ENCODE data around the gene TLR5.
A peak's percentile ranks its signal among the peaks of the same experiment; 100 is the strongest.
"Not testable (repeated sequence)": the region's sequence is repeated elsewhere in the genome, so short reads cannot be mapped to it uniquely, and the experiment has no call there.

Gene TLR5, protein sequence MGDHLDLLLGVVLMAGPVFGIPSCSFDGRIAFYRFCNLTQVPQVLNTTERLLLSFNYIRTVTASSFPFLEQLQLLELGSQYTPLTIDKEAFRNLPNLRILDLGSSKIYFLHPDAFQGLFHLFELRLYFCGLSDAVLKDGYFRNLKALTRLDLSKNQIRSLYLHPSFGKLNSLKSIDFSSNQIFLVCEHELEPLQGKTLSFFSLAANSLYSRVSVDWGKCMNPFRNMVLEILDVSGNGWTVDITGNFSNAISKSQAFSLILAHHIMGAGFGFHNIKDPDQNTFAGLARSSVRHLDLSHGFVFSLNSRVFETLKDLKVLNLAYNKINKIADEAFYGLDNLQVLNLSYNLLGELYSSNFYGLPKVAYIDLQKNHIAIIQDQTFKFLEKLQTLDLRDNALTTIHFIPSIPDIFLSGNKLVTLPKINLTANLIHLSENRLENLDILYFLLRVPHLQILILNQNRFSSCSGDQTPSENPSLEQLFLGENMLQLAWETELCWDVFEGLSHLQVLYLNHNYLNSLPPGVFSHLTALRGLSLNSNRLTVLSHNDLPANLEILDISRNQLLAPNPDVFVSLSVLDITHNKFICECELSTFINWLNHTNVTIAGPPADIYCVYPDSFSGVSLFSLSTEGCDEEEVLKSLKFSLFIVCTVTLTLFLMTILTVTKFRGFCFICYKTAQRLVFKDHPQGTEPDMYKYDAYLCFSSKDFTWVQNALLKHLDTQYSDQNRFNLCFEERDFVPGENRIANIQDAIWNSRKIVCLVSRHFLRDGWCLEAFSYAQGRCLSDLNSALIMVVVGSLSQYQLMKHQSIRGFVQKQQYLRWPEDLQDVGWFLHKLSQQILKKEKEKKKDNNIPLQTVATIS

DNA sequence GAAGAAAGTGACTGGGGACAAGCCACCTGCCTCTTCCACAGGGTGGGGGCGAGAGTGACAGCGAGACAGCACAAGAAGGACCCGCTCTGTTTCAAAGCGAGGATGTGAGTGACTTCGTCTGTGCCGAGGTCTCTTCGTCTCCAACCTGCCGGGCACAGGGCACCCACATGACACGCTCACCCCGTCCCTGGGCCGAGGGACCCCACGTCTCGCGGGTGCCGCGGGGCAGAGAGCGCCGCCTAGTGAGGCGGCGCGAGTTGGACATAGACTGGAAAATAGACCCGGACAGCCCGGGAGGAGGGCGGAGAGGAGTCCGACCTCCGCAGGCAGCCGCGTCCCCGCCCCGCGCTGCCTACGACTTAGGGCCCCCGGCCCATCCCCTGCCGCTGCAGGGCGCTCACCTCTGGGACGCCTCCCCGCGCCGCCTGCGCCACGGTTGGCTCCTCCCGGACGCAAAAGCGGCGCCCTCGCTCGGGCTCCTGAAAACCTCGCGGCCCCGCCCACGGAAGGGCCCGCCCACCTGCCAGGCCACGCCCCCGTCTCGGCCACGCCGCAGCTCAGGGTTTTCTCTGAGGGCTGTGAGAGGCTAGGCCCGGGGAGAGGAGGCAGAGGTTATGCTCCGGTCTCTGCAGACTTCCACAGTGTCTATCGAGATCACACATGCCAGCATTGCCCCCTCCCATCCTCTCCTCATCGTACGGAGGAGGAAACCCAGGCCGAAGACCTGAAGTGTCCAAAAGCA, at the start of gene TLR5:
Gene TLR5 (minus strand): TSS at position 454 of the 742 bp plus-strand sequence. CDS start 30,217 bp downstream, outside the sequence.
- peak; percentile 76 for DNase-seq

DNA sequence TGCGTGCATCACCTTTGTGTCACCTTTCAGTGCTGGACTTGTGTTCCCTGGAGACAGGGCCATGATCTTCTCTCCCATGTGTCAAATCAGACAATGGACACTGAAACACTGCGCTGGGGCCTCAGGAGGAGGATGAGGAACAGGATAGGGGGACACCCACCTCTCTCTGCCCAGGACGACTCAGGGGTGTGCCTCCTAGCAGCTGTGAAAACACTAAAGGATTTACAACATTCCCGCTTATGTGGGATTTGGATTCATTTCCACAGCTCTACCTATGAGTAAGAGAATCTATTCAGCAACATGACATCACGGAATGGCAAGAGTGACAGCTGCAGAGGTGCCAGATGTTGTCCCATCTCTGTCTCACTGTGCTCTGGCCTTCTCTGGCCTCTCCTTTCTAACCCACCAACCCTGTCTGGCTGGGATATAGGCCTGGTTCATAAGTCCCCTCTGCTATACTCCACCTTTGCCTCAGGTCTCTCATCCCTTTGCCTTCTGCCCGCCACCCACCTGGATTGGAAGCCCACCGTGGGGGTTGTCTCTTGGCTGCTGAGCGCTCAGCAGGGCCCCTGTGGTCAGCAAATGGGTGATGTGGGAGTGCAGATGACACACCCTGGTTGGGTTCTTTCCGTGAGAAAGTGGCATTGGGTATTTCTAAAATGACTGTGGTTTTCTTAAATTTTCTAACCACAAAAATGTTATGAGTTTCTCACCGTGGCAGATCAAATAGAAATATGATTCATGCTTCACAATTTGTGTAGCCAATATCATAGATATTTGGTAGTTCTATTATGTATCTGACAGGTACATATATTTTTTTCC, 47.1 kb upstream of the TLR5 start:
- DNase-seq, result no peak

DNA sequence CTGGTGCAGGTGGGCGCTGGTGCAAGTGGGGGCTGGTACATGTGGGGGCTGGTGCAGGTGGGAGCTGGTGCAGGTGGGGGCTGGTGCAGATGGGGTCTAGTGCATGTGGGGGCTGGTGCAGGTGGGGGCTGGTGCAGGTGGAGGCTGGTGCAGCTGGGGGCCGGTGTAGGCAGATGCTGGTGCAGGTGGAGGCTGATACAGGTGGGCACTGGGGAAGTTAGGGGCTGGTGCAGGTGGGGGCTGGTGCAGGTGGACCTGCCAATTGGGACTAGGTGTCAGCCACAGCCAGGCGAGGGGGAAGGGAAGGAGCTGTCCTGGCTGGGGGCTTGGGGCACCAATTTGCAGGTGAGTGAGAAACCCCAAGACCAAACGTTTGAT, 46.5 kb upstream of the TLR5 start:
- no peak for DNase-seq

DNA sequence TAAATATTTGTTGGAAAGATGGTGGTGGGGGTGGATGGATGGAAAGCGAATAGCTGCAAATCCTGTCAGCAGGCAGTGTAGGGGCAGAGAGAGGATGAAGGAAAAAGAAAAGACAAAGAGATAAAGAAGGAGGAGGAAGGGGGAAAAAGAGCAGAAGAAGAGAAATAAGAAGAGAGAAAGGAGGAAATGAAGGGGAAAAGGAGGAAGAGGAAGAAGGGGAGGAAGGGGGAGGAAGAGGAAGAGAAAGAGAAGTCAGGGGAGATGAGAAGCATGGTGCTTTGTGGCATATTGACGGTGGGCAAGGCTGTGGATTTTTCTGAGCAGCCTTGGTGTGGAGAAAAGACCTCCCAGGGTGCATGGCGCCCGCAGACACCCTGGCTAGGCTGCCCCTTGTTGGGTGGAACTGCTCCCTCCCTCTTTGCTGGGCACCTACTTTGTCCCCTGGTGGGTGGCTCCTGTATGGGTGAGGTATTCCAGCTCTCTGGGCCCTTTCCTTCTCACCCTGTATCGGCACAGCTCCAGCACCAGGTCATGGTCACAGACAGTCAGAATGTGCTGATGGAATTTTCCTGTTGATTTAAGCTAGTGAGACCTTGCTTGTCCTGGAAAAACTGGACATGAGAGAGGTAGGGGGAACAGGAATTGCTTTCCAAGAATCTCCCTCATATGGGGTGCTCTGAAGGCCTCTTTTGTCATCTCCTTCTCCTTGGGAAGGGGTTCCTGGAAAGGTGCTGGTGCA, 45.7 kb upstream of the TLR5 start:
- DNase-seq, result no peak

DNA sequence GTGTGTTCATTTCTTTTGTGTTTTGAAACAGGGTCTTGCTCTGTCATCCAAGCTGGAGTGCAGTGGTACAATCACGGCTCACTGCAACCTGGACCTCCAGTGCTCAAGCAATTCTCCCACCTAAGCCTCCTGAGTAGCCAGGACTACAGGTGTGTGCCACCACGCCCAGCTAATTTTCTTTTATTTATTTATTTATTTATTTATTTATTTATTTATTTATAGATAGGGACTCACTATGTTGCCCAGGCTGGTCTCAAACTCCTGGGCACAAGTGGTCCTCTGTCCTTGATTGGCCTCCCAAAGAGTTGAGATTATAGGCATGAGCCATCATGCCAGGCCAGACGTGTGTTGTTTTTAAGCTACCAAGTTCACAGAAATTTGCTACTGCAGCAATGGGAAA, 43.8 kb upstream of the TLR5 start:
- no peak for DNase-seq

DNA sequence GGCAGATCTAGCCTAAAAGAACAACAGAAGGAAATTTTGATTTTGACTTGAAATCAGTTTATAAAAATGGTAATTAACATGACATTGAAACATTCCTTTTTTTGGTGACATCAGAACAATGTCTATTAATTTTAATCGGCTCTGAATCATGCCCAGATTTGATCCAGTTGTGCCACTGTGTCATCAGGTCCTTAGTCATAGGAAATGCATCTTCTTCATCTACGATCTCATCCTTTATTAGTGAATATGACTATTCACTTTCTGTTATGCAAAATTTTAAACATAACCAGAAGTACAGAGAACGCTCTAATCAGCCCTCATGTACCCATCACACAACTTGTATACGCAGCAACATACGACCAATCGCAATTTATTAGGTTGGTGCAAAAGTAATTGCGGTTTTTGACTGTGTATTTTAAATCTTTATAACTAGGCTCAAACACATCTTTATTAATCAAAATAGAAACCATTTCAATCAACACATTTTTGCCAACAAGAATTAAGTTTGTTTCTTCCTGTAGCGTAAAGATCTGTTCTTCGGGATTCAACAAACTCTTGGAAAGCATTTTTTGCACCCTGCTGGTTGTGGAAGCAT, 40.3 kb upstream of the TLR5 start:
- no peak for DNase-seq

DNA sequence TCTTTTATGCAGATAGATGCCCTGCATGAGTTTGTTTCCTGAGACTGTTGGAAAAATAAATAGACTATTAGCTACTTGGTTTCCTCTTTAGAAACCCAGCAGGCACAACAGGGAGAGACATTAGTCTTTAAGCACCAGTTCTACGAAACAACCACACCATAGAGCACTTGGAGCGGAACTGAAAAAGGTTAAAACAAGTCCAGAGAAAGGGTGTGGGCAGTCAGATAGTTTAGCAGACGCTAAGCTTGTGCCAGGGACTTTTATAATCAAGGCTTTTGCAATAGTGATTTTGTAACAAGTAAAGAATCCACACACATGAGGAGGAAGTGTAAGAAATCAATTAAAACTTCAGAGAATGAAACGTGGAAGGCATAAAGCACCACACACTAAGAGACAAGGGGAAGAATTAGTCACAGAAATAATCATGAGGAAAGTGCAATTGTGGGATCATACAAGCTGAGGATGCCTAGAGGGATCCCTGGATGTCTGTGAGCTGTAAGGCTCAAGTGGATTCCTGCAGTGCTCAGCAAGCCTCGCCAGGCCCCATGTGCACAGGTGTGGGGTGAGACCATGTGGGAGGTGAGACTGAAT, 37.8 kb upstream of the TLR5 start:
- no peak for DNase-seq

DNA sequence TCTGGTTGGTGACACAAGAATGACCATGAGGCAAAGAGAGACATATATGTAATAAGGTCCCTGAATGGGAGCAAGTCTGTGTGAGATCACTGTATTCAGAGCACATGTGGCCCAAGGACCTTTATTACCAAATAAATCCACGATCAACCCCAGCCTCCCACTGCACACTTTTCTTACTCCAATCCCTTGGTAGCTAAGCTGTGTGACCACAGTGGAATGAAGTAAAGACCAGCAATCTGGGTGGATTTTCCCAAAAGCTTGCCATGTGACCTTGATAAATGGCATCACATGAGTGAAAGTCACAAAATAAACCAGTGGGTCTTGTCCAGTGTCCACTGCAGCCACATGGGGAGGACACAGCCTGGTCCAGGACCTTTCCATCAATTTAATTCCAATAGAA, 36.7 kb upstream of the TLR5 start:
- no peak for DNase-seq

DNA sequence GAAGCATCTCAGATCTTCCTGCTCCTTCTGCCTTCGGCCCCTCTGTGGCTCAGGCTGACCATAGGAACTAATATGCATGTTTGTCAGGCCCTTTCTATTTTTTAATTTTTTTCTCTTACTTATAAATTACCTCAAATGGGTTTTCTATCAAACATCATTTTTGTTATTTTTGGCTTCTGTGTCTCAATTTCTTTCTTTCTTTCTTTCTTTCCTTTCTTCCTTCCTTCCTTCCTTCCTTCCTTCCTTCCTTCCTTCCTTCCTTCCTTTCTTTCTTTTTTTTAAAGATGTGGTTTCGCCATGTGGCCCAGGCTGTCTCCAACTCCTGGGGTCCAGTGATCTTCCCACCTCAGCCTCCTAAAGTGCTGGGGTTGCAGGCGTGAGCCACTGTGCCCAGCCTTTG, 36.2 kb upstream of the TLR5 start:
- DNase-seq, result no peak

DNA sequence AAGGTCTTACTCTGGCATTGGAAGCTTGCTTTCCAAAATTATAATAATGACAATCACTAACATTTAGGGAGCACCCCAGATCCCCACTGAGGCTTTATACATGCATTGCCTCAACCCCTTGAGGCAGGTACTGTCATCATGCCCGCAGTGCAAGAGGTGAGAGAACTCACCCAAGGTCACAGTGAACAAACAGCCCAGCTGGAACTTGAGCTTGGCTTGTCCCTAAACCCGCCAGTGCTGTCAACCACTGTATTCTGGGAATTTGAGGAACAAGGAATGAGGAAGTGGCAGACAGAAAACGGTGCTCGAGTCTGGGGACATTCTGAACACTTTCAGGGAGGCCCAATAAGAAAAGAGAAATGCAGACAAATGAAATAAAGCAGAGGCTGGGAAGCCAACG, 34.6 kb upstream of the TLR5 start:
- DNase-seq, result no peak

DNA sequence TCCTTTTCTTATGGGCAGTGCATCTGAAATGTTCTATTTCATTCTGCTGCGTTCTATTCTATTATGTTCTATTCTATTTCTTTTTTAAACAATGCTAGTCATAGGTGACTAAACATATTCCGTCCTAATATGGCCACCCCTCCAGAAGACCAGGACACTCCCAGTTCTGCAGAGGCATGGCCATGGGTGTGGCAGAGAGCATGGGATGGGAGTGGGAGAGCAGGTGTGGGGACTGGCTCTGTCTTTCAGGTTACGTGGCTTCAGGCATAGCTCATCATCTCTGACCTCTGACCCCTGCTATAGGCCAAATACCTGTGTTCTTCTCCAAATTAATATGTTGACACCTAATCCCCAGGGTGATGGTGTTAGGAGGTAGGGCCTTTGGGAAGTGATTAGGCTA, 33.4 kb upstream of the TLR5 start:
- no peak for DNase-seq

DNA sequence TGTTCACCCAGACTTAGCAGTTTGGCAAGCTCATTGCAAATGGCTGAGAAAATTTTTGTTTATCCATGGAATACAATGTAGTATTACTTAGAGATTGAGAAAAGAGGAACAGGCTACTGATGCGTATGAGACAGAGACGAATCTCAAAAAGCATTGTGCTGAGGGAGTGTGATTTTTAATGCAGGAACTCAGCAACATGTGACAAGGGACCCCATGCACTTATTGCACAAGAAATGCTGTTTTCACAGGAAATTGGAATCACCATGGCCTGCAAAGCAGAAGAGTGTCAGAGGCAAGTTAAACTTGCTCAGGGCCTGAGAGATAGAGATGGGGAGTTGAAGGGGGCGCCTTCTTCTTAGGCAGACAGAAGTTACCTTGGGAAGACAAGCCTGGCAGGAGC, 32.6 kb upstream of the TLR5 start:
- DNase-seq, result no peak

DNA sequence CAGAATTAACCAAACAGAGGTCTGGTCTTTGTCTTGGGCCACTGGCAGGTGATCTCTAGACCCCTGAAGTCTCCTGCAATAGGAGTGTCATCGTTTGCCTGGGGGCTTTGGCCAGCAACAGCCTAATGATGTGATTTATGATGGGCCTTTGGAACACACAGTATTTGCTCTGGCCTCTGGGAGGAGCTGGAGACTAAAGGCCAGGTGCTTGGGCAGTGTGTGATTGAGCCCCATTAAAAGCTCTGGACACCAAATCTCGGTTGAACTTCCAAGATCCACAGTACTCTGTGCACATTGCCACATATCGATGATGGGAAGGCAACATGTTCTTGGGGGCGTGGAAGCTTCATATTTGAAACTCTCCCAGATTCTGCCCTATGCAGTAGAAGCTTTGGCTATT, 32.0 kb upstream of the TLR5 start:
- no peak for DNase-seq

DNA sequence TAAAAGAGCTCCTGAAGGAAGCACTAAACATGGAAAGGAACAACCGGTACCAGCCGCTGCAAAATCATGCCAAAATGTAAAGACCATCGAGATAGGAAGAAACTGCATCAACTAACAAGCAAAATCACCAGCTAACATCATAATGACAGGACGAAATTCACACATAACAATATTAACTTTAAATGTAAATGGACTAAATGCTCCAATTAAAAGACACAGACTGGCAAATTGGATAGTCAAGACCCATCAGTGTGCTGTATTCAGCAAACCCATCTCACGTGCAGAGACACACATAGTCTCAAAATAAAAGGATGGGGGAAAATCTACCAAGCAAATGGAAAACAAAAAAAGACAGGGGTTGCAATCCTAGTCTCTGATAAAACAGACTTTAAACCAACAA, 26.4 kb upstream of the TLR5 start:
- DNase-seq, result not testable (repeated sequence)

DNA sequence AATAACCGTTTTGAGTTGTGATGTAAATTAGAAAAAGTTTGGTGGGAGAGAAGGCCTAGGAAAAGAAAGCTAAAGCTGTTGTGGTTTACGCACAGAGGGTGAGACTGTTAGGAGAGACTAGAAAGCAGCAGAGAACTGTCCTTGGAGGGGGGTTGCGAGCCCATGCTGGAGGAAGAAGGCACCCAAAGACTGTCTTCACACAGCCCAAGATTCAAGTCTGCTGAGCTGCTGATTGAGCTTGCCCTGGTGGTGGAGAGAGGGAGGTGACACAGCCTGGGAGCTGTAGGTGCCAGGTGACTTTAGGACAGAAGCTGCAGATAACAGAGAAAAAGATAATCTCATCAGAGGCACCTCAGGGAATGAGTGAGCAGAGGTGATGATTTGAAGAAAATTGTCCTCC, 18.3 kb upstream of the TLR5 start:
- DNase-seq, result no peak

DNA sequence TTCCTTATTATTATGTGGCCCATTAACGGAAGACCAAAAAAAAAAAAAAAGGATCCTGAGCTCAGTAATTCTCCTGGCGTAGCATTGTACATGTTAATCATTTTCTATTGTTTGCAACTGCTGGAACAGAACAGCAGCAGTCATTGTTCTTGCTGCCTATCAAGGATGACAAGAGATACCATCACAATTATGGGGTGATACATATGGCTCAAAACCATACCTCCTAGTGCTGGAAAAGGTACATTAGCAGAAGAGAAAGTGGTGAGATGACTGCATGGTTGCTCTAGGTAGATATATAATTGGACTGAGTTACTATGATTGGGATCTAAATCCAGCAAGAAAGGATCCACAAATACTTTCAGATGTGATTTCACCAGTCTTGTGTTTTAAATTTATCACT, 13.3 kb upstream of the TLR5 start:
- no peak for DNase-seq

DNA sequence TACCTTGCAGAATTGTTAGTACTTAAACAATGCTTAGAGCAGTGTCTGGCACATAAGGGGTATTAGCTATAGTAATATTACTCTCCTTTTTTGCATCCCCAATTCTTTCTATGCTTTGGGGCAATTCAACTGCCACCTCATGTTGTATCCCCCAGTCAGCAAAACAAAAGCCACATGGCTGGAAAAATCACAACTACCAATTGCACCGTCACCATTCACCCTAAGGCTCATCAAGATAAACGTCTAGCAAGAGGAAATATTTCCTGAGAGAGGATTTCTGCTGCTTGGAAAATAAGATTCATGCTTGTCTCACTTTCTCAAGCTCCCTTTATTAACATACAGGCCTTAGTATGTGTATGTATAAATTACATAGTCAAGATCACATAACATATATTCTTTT, 12.1 kb upstream of the TLR5 start:
- DNase-seq, result no peak

DNA sequence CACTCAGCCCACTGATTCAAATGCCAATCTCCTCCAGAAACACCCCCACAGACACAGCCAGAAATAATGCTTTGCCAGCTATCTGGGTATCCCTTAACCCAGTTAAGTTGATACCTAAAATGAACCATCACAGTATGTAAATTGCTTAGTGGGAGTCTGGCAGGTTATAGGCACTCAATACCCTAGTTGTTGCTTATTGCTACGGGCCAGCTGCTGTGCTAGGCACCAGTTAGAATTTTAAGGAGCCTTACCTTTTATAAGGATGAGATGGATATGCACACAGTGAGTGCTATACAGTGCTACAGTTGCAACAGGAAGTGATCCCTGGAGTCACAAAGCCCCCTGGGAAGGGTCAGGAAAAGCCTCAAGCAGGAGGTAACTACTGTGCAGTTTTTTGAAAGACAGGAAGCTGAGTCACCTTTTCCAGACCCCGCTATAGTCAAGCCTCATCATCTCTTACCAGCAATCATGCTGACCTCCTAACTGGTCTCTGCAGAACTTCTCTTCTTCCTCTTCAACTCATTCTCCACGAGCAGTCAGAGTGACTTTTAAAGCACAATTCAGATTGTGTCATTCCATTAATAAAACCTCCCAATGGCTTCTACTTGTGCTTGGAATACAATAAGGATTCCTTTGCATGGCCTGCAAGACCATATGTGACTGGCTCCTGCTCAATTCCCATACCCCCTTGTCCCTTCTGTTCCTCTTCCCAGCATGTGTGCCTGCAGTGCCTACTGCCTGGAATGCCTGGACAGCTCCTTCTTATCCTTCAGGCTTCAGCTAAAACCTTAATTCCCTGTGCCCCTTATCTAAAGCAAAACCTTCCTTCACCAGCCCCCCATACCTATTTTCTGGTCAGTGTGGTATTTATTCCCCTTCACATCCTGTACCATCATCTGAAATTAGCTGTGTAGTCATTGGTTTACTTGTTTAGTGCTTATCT, 10.4 kb upstream of the TLR5 start:
- DNase-seq, result peak; percentile 13

DNA sequence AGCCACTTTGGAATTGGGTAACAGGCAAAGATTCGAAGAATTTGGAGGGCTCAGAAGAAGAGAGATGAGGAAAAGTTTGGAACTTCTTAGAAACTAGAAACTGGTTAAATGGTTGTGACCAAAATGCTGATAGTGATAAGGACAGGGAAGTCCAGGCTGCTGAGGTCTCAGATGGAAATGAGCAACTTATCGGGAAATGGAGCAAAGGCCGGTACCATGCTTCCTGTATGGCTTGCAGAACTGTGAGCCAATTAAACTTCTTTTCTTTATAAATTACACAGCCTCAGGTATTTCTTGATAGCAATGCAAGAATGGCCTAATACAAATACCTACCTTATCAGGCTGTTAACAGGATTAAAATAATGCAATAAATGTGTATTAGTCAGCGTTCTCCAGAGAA, 9.4 kb upstream of the TLR5 start:
- no peak for DNase-seq

DNA sequence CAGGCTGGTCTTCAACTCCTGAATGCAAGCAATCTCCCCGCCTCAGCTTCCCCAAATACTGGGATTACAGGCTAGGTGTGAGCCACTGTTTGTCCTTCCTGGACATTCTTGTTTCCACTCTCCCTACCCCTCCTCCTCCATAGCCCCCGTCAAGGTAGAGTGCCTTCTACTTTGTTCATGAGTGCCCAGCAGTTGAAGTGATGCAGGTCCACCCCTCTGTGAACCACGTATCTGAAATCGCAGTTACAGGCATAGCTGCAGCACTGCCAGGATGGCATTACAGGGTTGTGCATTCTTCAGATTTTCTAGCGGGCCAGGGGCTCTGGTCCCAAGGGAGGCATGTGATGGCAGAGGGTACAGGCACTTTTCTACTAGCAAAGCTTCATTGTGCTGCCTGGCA, 7.4 kb upstream of the TLR5 start:
- no peak for DNase-seq

Data from hematopoietic multipotent progenitor cell treated with erythropoietin and hydrocortisone succinate and interleukin-3 and kit ligand, for 8 days (in vitro differentiated cells).